Stomach (tissue), 9 donors: ENCODE measurements around the gene TLL2. TPM values are rescaled to one million over a fixed set of nuclear protein-coding genes. Genes with fewer than 3 reads are reported as not detected.

ENCODE experiments used
- DNase-seq, 2 donors: peaks; one replicate each; pipeline versions ENCODE4 v3.0.0 to v3.0.0-alpha.2; 2013 to 2019
- H3K27ac ChIP-seq, 5 donors: fragments of 200-600 bp in 4 of 5; sonication (generic) in 4 of 5; one replicate each; pipeline ENCODE4 v1.5.1; 2013 to 2019; ENCODE audit warnings: mild to moderate bottlenecking in 1 of 5, moderate library complexity in 1 of 5
- H3K27me3 ChIP-seq, 3 donors: fragments of 200-600 bp; sonication (generic); one replicate each; pipeline ENCODE4 v1.5.1; 2017 to 2019; ENCODE audit warnings: mixed run types in 1 of 3
- H3K36me3 ChIP-seq, 4 donors: fragments of 200-600 bp; sonication (generic); 1 replicate in 3 of 4; 2 replicates in 1 of 4; pipeline ENCODE4 v1.5.1; 2016 to 2019
- H3K4me1 ChIP-seq, 4 donors: fragments of 200-600 bp; sonication (generic); one replicate each; pipeline ENCODE4 v1.5.1; 2016 to 2019
- H3K4me3 ChIP-seq, 4 donors: fragments of 200-600 bp; sonication (generic) in 3 of 4; one replicate each; pipeline ENCODE4 v1.5.1; 2016 to 2019; ENCODE audit warnings: mild to moderate bottlenecking in 1 of 4
- H3K9me3 ChIP-seq, 4 donors: fragments of 200-600 bp; sonication (generic); one replicate each; pipeline ENCODE4 v1.5.1; 2016 to 2019
- CTCF ChIP-seq, 7 experiments: fragments of 450-650 bp in 4 of 7; fragments of 200-600 bp in 3 of 7; sonication (generic) in 3 of 7; IDR thresholded peaks; one replicate each; pipeline ENCODE4 v1.5.1; 2016 to 2019; ENCODE audit warnings: antibody characterized with exemption in 7 of 7, control low read depth in 2 of 7, mild to moderate bottlenecking in 1 of 7
- EP300 ChIP-seq: sonication (generic); formaldehyde crosslinking; IDR thresholded peaks from one replicate; pipeline ENCODE4 v1.6.1; 2017; ENCODE audit warnings: antibody characterized with exemption
- POLR2A ChIP-seq, 4 donors: fragments of 450-650 bp; IDR thresholded peaks; one replicate each; pipeline ENCODE4 v1.6.1; 2016; ENCODE audit warnings: antibody characterized with exemption in 4 of 4, control low read depth in 2 of 4, mild to moderate bottlenecking in 1 of 4, moderate library complexity in 1 of 4
- POLR2AphosphoS5 ChIP-seq, 3 donors: sonication (generic); formaldehyde crosslinking; IDR thresholded peaks; one replicate each; pipeline ENCODE4 v1.6.1; 2016; ENCODE audit warnings: antibody characterized with exemption in 3 of 3
- WGBS, 5 donors: extraction: QIAGEN DNeasy Blood & Tissue Kit in 3 of 5; methylation state at CpG; one replicate each; pipeline versions ENCODE4 v1.1.5 to v1.1.7; 2013 to 2018; 5-methylcytosine and 5-hydroxymethylcytosine counted together
- intact Hi-C: fragments of 100-400 bp; cut with DNase I; formaldehyde crosslinking; loops from one replicate; pipeline ENCODE4 v1.15.1; 2023; ENCODE audit warnings: low total_unique reads
- polyA plus RNA-seq, 3 donors: library from polyadenylated mRNA; stranded (reverse); fragments of 200-250 nt; gene quantifications; one replicate each; pipeline ENCODE4 v1.2.3, GENCODE V29; 2013
- total RNA-seq, 5 donors: library from RNA; depleted of rRNA; stranded (reverse); fragments of >200 nt; gene quantifications; one replicate each; pipeline versions ENCODE4 v1.1.0 to v1.2.3, GENCODE V29; 2014 to 2016
- donor health status: healthy with polysubstance abuse.
- donor health status: Bipolar disorder and iron deficiency.
- donor health status: healthy.

The TLL2 gene
- total and polyA plus RNA-seq, 8 donors: 0.37 to 1.4 (median 0.57) TPM; not detected in 2

- H3K4me1 ChIP-seq: peaks cover 21 to 30% (median 26%) of the 10 kb centered on the region in 4 donors
- no peak for DNase-seq
- intact Hi-C loops: no loop called here
- no peaks in the 10 kb centered on the region for H3K9me3 ChIP-seq
- peaks cover 0 to 32% (median 17%) of the 10 kb centered on the region in 3 donors for H3K27me3 ChIP-seq
- H3K36me3 ChIP-seq: peaks cover 0 to 8% (median 4%) of the 10 kb centered on the region in 4 donors
- WGBS, 5 donors: 0 to 3% (median 1%) methylated on average over 14 to 31 of the region's 31 CpGs; no CpG with 5 or more reads in 1 of the 5 donors
- H3K27ac ChIP-seq: peak overlapping the region in 3 of 5 donors; percentile 38 to 69 (median 41)
- H3K4me3 ChIP-seq: peak overlapping the region; percentile 55 to 74 (median 57)
- no peak for TF ChIP-seq POLR2AphosphoS5 (IDR thresholded peaks at IDR 0.05)
- TF ChIP-seq EP300: no peak
- no peak for TF ChIP-seq POLR2A (IDR thresholded peaks at IDR 0.05)
- TF ChIP-seq CTCF (IDR thresholded peaks at IDR 0.05): no peak
Observed at GRCh38 chr10:96513305-96513697, 425 bp downstream of the TLL2 start.

GRCh38 chr10:96512524-96513304 lies 1.0 kb downstream of the TLL2 start:
- peak in 1 of 2 donors; percentile 69 for DNase-seq
- Histone ChIP-seq H3K27ac (peak overlapping the region in 1 of 5 donors; percentile 69), H3K4me1 (peaks cover 21 to 30% (median 26%) of the 10 kb centered on the region in 4 donors), H3K27me3 (peaks cover 0 to 32% (median 17%) of the 10 kb centered on the region in 3 donors), H3K9me3 (no peaks in the 10 kb centered on the region), H3K36me3 (peaks cover 0 to 2% (median under 1%) of the 10 kb centered on the region in 4 donors), H3K4me3 (peak overlapping the region; percentile 55 to 74 (median 57))
- intact Hi-C loops: no loop called here
- WGBS, 5 donors: 1 to 4% (median 2%) methylated on average over 48 to 65 of the region's 65 CpGs
- TF ChIP-seq POLR2A (IDR thresholded peaks at IDR 0.05) (no peak), CTCF (IDR thresholded peaks at IDR 0.05) (no peak), EP300 (no peak), POLR2AphosphoS5 (IDR thresholded peaks at IDR 0.05) (no peak)

DNA sequence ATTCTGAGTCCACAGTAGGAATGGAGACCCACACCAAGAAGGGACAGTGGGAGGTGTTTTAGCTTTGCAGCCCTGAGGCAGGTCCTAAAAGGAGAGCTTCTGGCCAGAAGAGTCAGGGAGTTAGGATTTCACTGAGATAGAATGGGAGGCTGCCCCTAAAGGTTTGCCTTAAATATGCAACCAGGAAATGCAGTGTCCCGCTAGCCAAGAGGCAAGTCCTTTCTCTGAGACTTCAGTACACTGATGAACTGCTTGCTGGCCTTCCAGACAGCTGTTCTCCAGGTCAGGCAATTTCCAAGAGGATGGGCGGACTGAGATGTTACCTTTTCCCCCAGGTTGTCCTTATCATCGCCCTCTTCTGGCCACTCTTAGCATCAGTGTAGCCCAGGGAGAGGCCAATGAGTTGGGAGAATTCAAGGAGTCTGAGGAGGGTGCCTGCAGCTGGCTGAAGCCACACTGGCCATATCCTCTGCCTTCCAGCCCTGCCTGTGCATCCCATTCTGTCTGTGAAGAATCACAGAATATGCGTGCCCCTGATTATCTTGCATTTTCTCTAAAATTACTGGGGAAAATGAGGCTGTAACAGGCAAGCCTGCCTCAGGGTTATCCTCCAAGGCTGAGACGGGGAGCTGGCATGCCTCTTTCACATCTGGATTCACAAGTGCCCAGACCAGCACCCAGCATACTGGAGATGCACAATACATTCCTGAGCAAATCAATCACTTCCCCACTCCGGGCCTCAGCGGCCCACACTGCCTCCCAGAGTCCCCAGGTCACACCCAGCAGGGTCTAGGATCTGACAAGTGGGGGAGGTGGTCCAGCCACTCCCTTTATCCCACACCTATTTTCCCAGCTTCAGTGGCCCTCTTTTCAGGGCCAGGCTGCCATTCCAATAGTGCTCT lies 2.4 kb downstream of the TLL2 start:
- H3K36me3 ChIP-seq: no peaks in the 10 kb centered on the region
- H3K4me3 ChIP-seq: no peak overlapping the region
- H3K4me1 ChIP-seq: peaks cover 21 to 30% (median 26%) of the 10 kb centered on the region in 4 donors
- no peak overlapping the region for H3K27ac ChIP-seq
- H3K27me3 ChIP-seq: peaks cover 0 to 32% (median 17%) of the 10 kb centered on the region in 3 donors
- 65 to 75% (median 68%) methylated on average over 6 to 7 of the region's 7 CpGs for WGBS, 5 donors
- intact Hi-C loops: no loop called here
- peak; percentile 39 to 64 for DNase-seq
- TF ChIP-seq EP300 (no peak), CTCF (IDR thresholded peaks at IDR 0.05) (peak in 5 of 7 experiments; percentile 10 to 37 (median 29)), POLR2A (IDR thresholded peaks at IDR 0.05) (no peak), POLR2AphosphoS5 (IDR thresholded peaks at IDR 0.05) (no peak)
- H3K9me3 ChIP-seq: no peaks in the 10 kb centered on the region
